H1 (cell line): ENCODE data around the gene C12orf76. TPM values are rescaled to one million over a fixed set of nuclear protein-coding genes. Genes with fewer than 3 reads are reported as not detected.

Experiments
- CTCF ChIA-PET: fragments of 300-600 bp; sonication (Branson Sonifier 250); formaldehyde crosslinking; loops from one replicate; lab custom pipeline; 2021; ENCODE audit not compliant: partially characterized antibody; lab: Charles Lee
- POLR2A ChIA-PET: fragments of 300-600 bp; sonication (Branson Sonifier 250); formaldehyde crosslinking; loops from one replicate; lab custom pipeline; 2021; ENCODE audit warnings: inconsistent platforms; ENCODE audit not compliant: partially characterized antibody; lab: Charles Lee
- DNase-seq, 2 experiments: peaks; one replicate each; pipeline versions ENCODE4 v3.0.0 to v3.0.0-alpha.2; 2010 to 2022; ENCODE audit warnings: low spot score in 2 of 2, low read depth in 1 of 2, mixed read lengths in 1 of 2
- FAIRE-seq: peaks from 2 replicates; lab custom pipeline; 2011; peaks lifted over from hg19 to GRCh38; lab: Jason Lieb, UNC
- H2AFZ ChIP-seq: 2 replicates; pipeline ENCODE4 v1.8.1; 2012; ENCODE audit warnings: low read length, inconsistent platforms
- H2AK5ac ChIP-seq: 2 replicates; pipeline ENCODE4 v1.6.1; 2013; ENCODE audit warnings: low read depth, low read length
- H2BK120ac ChIP-seq: replicated peaks from 2 replicates; pipeline ENCODE3; 2013; ENCODE audit warnings: low read depth, low read length, inconsistent platforms
- H2BK12ac ChIP-seq: 2 replicates; pipeline ENCODE4 v1.6.1; 2013; ENCODE audit warnings: low read depth, low read length
- H2BK15ac ChIP-seq: 2 replicates; pipeline ENCODE4 v1.6.1; 2013; ENCODE audit warnings: low read length
- H2BK20ac ChIP-seq: 2 replicates; pipeline ENCODE4 v1.6.1; 2013; ENCODE audit warnings: low read length
- H2BK5ac ChIP-seq: 2 replicates; pipeline ENCODE4 v1.6.1; 2013; ENCODE audit warnings: low read depth, low read length
- H3K14ac ChIP-seq: 2 replicates; pipeline ENCODE4 v1.6.1; 2013; ENCODE audit warnings: inconsistent platforms; ENCODE audit not compliant: insufficient read length
- H3K18ac ChIP-seq: 2 replicates; pipeline ENCODE4 v1.6.1; 2013; ENCODE audit warnings: low read length; ENCODE audit errors: extremely low read depth
- H3K23ac ChIP-seq: 2 replicates; pipeline ENCODE4 v1.6.1; 2013; ENCODE audit warnings: inconsistent platforms; ENCODE audit not compliant: insufficient read length
- H3K23me2 ChIP-seq: 2 replicates; pipeline ENCODE4 v1.6.1; 2013; ENCODE audit warnings: low read depth, low read length
- H3K27ac ChIP-seq: 2 replicates; pipeline ENCODE4 v1.6.1; 2011; ENCODE audit warnings: low read depth, low read length, inconsistent platforms
- H3K27me3 ChIP-seq, 4 experiments: replicated peaks in 1 of 4; 1 replicate in 1 of 4; 2 replicates in 3 of 4; pipeline versions ENCODE4 v1.6.1 to v1.8.1; 2011 to 2013; ENCODE audit warnings: low read length in 3 of 4, mild to moderate bottlenecking in 3 of 4, inconsistent platforms in 2 of 4, mixed read lengths in 2 of 4, moderate library complexity in 1 of 4; ENCODE audit not compliant: control insufficient read depth in 3 of 4, insufficient read depth in 3 of 4; ENCODE audit errors: extremely low read depth in 1 of 4
- H3K36me3 ChIP-seq, 4 experiments: 2 replicates each; pipeline versions ENCODE4 v1.6.1 to v1.8.1; 2011 to 2013; ENCODE audit warnings: mild to moderate bottlenecking in 4 of 4, low read length in 3 of 4, moderate library complexity in 2 of 4, control low read depth in 1 of 4, inconsistent platforms in 1 of 4; ENCODE audit not compliant: insufficient read depth in 4 of 4, control insufficient read depth in 2 of 4
- H3K4ac ChIP-seq: replicated peaks from 2 replicates; pipeline ENCODE3; 2013; ENCODE audit warnings: low read length, low read depth, mixed read lengths, inconsistent platforms; ENCODE audit not compliant: insufficient read length
- H3K4me1 ChIP-seq, 4 experiments: replicated peaks in 1 of 4; 1 replicate in 1 of 4; 2 replicates in 3 of 4; pipeline versions ENCODE4 v1.6.1 to v1.8.1; 2011 to 2013; ENCODE audit warnings: low read length in 3 of 4, inconsistent platforms in 2 of 4, mixed read lengths in 1 of 4; ENCODE audit not compliant: insufficient read depth in 4 of 4, control insufficient read depth in 3 of 4
- H3K4me2 ChIP-seq, 2 experiments: 2 replicates each; pipeline versions ENCODE4 v1.6.1 to v1.8.1; 2011 to 2013; ENCODE audit warnings: low read depth in 2 of 2, low read length in 2 of 2, control low read depth in 1 of 2, inconsistent platforms in 1 of 2, mild to moderate bottlenecking in 1 of 2; ENCODE audit not compliant: insufficient read depth in 1 of 2
- H3K4me3 ChIP-seq, 4 experiments: fragments of 200-600, 300-600 bp in 1 of 4; sonication (generic), shearing (Covaris generic), sonication (Bioruptor Twin) in 1 of 4; 2 replicates each; pipeline versions ENCODE4 v1.5.1 to v1.8.1; 2011 to 2016; ENCODE audit warnings: low read length in 4 of 4, low read depth in 3 of 4, control low read depth in 2 of 4, inconsistent platforms in 2 of 4, mild to moderate bottlenecking in 2 of 4, mixed read lengths in 1 of 4, moderate library complexity in 1 of 4; ENCODE audit not compliant: insufficient read depth in 2 of 4; ENCODE audit errors: extremely low read depth in 1 of 4
- H3K56ac ChIP-seq: replicated peaks from 2 replicates; pipeline ENCODE3; 2013; ENCODE audit warnings: low read depth, mild to moderate bottlenecking, mixed read lengths, low read length, inconsistent platforms; ENCODE audit not compliant: insufficient read length
- H3K79me1 ChIP-seq: 2 replicates; pipeline ENCODE4 v1.6.1; 2013; ENCODE audit warnings: low read depth, low read length, control low read depth
- H3K79me2 ChIP-seq, 2 experiments: 2 replicates each; pipeline versions ENCODE4 v1.6.1 to v1.8.1; 2012 to 2013; ENCODE audit warnings: low read length in 2 of 2, mild to moderate bottlenecking in 2 of 2, inconsistent platforms in 1 of 2; ENCODE audit not compliant: insufficient read depth in 2 of 2, control insufficient read depth in 1 of 2
- H3K9ac ChIP-seq, 4 experiments: replicated peaks in 1 of 4; 1 replicate in 1 of 4; 2 replicates in 3 of 4; pipeline versions ENCODE4 v1.6.1 to v1.8.1; 2011 to 2013; ENCODE audit warnings: low read depth in 3 of 4, low read length in 3 of 4, control low read depth in 2 of 4, mild to moderate bottlenecking in 2 of 4, moderate library complexity in 2 of 4, inconsistent platforms in 1 of 4; ENCODE audit errors: extremely low read depth in 1 of 4
- H3K9me3 ChIP-seq, 2 experiments: 2 replicates each; pipeline versions ENCODE4 v1.6.1 to v1.8.1; 2012 to 2013; ENCODE audit warnings: mild to moderate bottlenecking in 2 of 2, moderate library complexity in 2 of 2, control low read depth in 1 of 2, inconsistent platforms in 1 of 2, low read depth in 1 of 2, low read length in 1 of 2, mixed read lengths in 1 of 2; ENCODE audit not compliant: insufficient read depth in 2 of 2
- H4K20me1 ChIP-seq, 2 experiments: replicated peaks in 1 of 2; 2 replicates each; pipeline versions ENCODE3 to v1.8.1; 2011 to 2013; ENCODE audit warnings: inconsistent platforms in 2 of 2, low read length in 2 of 2, mild to moderate bottlenecking in 1 of 2; ENCODE audit not compliant: insufficient read depth in 2 of 2, control insufficient read depth in 1 of 2
- H4K5ac ChIP-seq: 2 replicates; pipeline ENCODE4 v1.6.1; 2013; ENCODE audit warnings: low read length, low read depth, mixed read lengths, inconsistent platforms; ENCODE audit not compliant: insufficient read length
- H4K8ac ChIP-seq: 2 replicates; pipeline ENCODE4 v1.8.0; 2013; ENCODE audit warnings: mild to moderate bottlenecking, moderate library complexity, low read length, inconsistent platforms; ENCODE audit not compliant: insufficient read depth; ENCODE audit errors: extremely low read depth
- H4K91ac ChIP-seq: replicated peaks from 2 replicates; pipeline ENCODE3; 2013; ENCODE audit warnings: low read length, mixed read lengths, inconsistent platforms; ENCODE audit not compliant: insufficient read length
- BACH1 ChIP-seq: IDR thresholded peaks from 2 replicates; pipeline ENCODE4 v1.6.1; 2012; ENCODE audit warnings: low read length, improper control_type of control experiment
- CBX5 ChIP-seq: fragments of 300-800, 300-1000 bp; sonication (generic); IDR thresholded peaks from 2 replicates; pipeline ENCODE4 v1.7.1; 2016; ENCODE audit warnings: antibody characterized with exemption, low read length, low read depth
- CBX8 ChIP-seq: fragments of 300-800, 300-1000 bp; sonication (generic); IDR thresholded peaks from 2 replicates; pipeline ENCODE4 v1.7.1; 2016; ENCODE audit warnings: low read depth, low read length, borderline replicate concordance
- CHD2 ChIP-seq: IDR thresholded peaks from 2 replicates; pipeline ENCODE4 v1.6.1; 2012; ENCODE audit warnings: low read length, improper control_type of control experiment
- CTBP2 ChIP-seq: IDR thresholded peaks from 2 replicates; pipeline ENCODE4 v1.7.0; 2011; ENCODE audit warnings: borderline replicate concordance, mild to moderate bottlenecking, moderate library complexity, mixed read lengths, low read length; ENCODE audit not compliant: insufficient read depth, insufficient read length
- MAFK ChIP-seq: IDR thresholded peaks from 2 replicates; pipeline ENCODE4 v1.6.1; 2012; ENCODE audit warnings: low read depth, mild to moderate bottlenecking, improper control_type of control experiment, low read length
- RNF2 ChIP-seq: fragments of 200-900, 300-1000 bp; sonication (generic); IDR thresholded peaks from 2 replicates; pipeline ENCODE4 v1.7.1; 2016; ENCODE audit warnings: borderline replicate concordance, low read depth, mild to moderate bottlenecking, antibody characterized with exemption, low read length; ENCODE audit not compliant: poor library complexity, severe bottlenecking; ENCODE audit errors: missing control alignments
- SIX5 ChIP-seq: IDR thresholded peaks from 2 replicates; pipeline ENCODE4 v1.6.1; 2011; ENCODE audit warnings: mild to moderate bottlenecking, low read depth, low read length
- SUZ12 ChIP-seq: fragments of 200-600 bp; sonication (generic); IDR thresholded peaks from 2 replicates; pipeline ENCODE4 v1.6.1; 2012; ENCODE audit warnings: mild to moderate bottlenecking, inconsistent platforms, low read length, moderate library complexity, mixed read lengths
- WGBS, 2 experiments: shearing (Covaris generic) in 1 of 2; methylation state at CpG; one replicate each; pipeline versions ENCODE4 v1.1.6 to v1.1.7; 2013 to 2015; ENCODE audit warnings: low lambda C conversion rate in 2 of 2, mixed read lengths in 2 of 2, inconsistent platforms in 1 of 2, low coverage in 1 of 2, missing lambda C conversion rate in 1 of 2; ENCODE audit not compliant: insufficient replicate concordance in 2 of 2, insufficient coverage in 1 of 2, insufficient read length in 1 of 2; ENCODE audit errors: extremely low coverage in 1 of 2, missing lambda C conversion rate in 1 of 2; 5-methylcytosine and 5-hydroxymethylcytosine counted together
- polyA plus RNA-seq, 7 experiments: library from polyadenylated mRNA; depleted of rRNA in 3 of 7; stranded (reverse) in 5 of 7; unstranded in 2 of 7; fragments of >200 nt in 5 of 7; fragments of 200-250 nt in 2 of 7; gene quantifications; 1 replicate in 5 of 7; 2 replicates in 1 of 7; 4 replicates in 1 of 7; pipeline versions ENCODE4 v1.2.1 to v1.2.3, GENCODE V29; 2011 to 2013; ENCODE audit warnings: missing spikeins in 2 of 7, mixed read lengths in 2 of 7
- total RNA-seq: library from RNA; stranded (reverse); fragmentation: NEBNext Ultra II Directional; extraction: Animal tissue kit (Norgen Biotek cat#: 25700); gene quantifications from 2 replicates; pipeline ENCODE4 v1.2.1, GENCODE V29; 2021
- TF ChIP-seq, protein P1 (sequence below): IDR thresholded peaks from 2 replicates; pipeline ENCODE4 v1.6.1; 2011; ENCODE audit warnings: low read length, improper control_type of control experiment

The C12orf76 gene
- total and polyA plus RNA-seq, 2 of the 8 experiments (the other 6 are each of a cell fraction or from before 2014, with no cell fraction given): 14.4 to 18.6 TPM

DNA sequence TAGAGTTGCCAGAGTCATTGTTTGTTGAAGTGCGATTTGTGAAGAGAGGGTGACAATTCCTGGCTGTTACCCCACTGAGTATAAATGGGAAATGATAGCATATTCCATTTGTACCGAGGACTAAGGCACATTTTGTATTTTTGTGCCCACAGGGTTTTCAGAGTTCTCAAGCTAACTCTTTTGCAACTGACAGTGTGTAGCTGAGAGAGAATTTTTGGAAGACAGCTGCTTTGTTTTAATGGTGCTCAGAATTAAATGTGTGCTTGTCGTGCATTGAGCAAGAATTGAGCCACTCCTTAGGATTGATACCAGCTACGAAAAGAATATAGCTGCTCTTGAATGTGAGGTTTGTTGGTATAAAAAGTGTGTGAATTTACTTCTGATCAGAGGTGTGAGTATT lies 27.4 kb downstream of the C12orf76 start:
- POLR2A ChIA-PET: no interaction called here
- H3K4ac ChIP-seq: no peak overlapping the region
- no peak overlapping the region for H3K4me2 ChIP-seq
- no peak overlapping the region for H2BK15ac ChIP-seq
- no peak overlapping the region for H2AFZ ChIP-seq
- H3K79me1 ChIP-seq: no peaks in the 10 kb centered on the region
- H3K27me3 ChIP-seq: no peaks in the 10 kb centered on the region
- no peak overlapping the region for H4K91ac ChIP-seq
- WGBS, 2 experiments: 84% methylated on average over 4 of the region's 4 CpGs; no CpG with 5 or more reads in 1 of the 2 experiments
- no peaks in the 10 kb centered on the region for H3K23me2 ChIP-seq
- no peak overlapping the region for H3K4me3 ChIP-seq
- H4K8ac ChIP-seq: no peak overlapping the region
- H3K4me1 ChIP-seq: peaks cover 0 to 7% (median 5%) of the 10 kb centered on the region in 4 experiments; a peak in 3 of 7 replicates
- no peaks in the 10 kb centered on the region for H3K79me2 ChIP-seq
- H2BK12ac ChIP-seq: no peak overlapping the region
- FAIRE-seq (no peak), DNase-seq (no peak)
- no peak for TF ChIP-seq BACH1
- no peak for TF ChIP-seq RNF2
- no peak for TF ChIP-seq CBX5
- no peak for TF ChIP-seq SIX5
- TF ChIP-seq SUZ12: no peak
- TF ChIP-seq, protein P1, sequence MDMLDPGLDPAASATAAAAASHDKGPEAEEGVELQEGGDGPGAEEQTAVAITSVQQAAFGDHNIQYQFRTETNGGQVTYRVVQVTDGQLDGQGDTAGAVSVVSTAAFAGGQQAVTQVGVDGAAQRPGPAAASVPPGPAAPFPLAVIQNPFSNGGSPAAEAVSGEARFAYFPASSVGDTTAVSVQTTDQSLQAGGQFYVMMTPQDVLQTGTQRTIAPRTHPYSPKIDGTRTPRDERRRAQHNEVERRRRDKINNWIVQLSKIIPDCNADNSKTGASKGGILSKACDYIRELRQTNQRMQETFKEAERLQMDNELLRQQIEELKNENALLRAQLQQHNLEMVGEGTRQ: no peak
- no peak for TF ChIP-seq MAFK
- TF ChIP-seq CHD2: no peak
- TF ChIP-seq CBX8: no peak
- no peak for TF ChIP-seq CTBP2
- H3K56ac ChIP-seq: no peak overlapping the region
- H2BK120ac ChIP-seq: no peak overlapping the region
- no peaks in the 10 kb centered on the region; a peak in 1 of 8 replicates for H3K36me3 ChIP-seq
- H3K9me3 ChIP-seq: no peaks in the 10 kb centered on the region
- no peaks in the 10 kb centered on the region for H4K20me1 ChIP-seq
- no peak overlapping the region for H3K23ac ChIP-seq
- H3K27ac ChIP-seq: no peak overlapping the region
- no peak overlapping the region for H3K9ac ChIP-seq
- H3K18ac ChIP-seq: no peak overlapping the region
- H3K14ac ChIP-seq: no peak overlapping the region
- H2AK5ac ChIP-seq: no peak overlapping the region
- CTCF ChIA-PET: interaction anchor here (0.6 to 3.1 kb wide), 8 partner anchors 10 to 446 kb away, joined by 3 to 8 read pairs (median 4); partner anchors contain the start of gene ANKRD13A
- H2BK20ac ChIP-seq: no peak overlapping the region
- no peak overlapping the region for H2BK5ac ChIP-seq
- H4K5ac ChIP-seq: no peak overlapping the region
